Common myeloid progenitor, CD34-positive (primary cell): Measurements from ENCODE around the gene SLFN12.
"Not testable (repeated sequence)": the region's sequence is repeated elsewhere in the genome, so short reads cannot be mapped to it uniquely, and the experiment has no call there.

Source experiments
- CTCF ChIA-PET: fragments of 350-600 bp; sonication (Branson Sonifier 250); formaldehyde crosslinking; loops from one replicate; lab custom pipeline; 2021; ENCODE audit warnings: antibody characterized with exemption; lab: Charles Lee
- POLR2A ChIA-PET: fragments of 350-600 bp; sonication (Branson Sonifier 250); formaldehyde crosslinking; loops from one replicate; lab custom pipeline; 2021; ENCODE audit warnings: antibody characterized with exemption; lab: Charles Lee
- DNase-seq, 3 donors: peaks; one replicate each; pipeline versions ENCODE4 v3.0.0 to v3.0.0-alpha.2; 2013
- H3K27ac ChIP-seq, 2 experiments: 1 replicate in 1 of 2; 2 replicates in 1 of 2; pipeline ENCODE4 v1.7.0; 2013; ENCODE audit warnings: inconsistent platforms in 2 of 2, low read length in 2 of 2, mild to moderate bottlenecking in 2 of 2, low read depth in 1 of 2, moderate library complexity in 1 of 2; ENCODE audit not compliant: severe bottlenecking in 2 of 2, insufficient read depth in 1 of 2, poor library complexity in 1 of 2
- H3K27me3 ChIP-seq, 5 experiments: replicated peaks in 2 of 5; 1 replicate in 3 of 5; 2 replicates in 2 of 5; pipeline versions ENCODE4 v1.6.1 to v1.7.0; 2013; ENCODE audit warnings: low read length in 4 of 5, mild to moderate bottlenecking in 2 of 5, moderate library complexity in 2 of 5, inconsistent platforms in 1 of 5; ENCODE audit not compliant: insufficient read depth in 5 of 5, control insufficient read depth in 4 of 5
- H3K36me3 ChIP-seq, 4 experiments: 1 replicate in 2 of 4; 2 replicates in 2 of 4; pipeline versions ENCODE4 v1.6.1 to v1.7.0; 2013; ENCODE audit warnings: low read length in 3 of 4, control low read depth in 1 of 4, mild to moderate bottlenecking in 1 of 4; ENCODE audit not compliant: control insufficient read depth in 4 of 4, insufficient read depth in 4 of 4
- H3K4me1 ChIP-seq, 4 experiments: 1 replicate in 3 of 4; 2 replicates in 1 of 4; pipeline versions ENCODE4 v1.6.1 to v1.7.1; 2013; ENCODE audit warnings: low read length in 3 of 4, mild to moderate bottlenecking in 3 of 4, control low read depth in 1 of 4, inconsistent platforms in 1 of 4, moderate library complexity in 1 of 4; ENCODE audit not compliant: control insufficient read depth in 4 of 4, insufficient read depth in 4 of 4; ENCODE audit errors: control extremely low read depth in 1 of 4
- H3K4me3 ChIP-seq, 7 experiments: 1 replicate in 4 of 7; 2 replicates in 3 of 7; pipeline versions ENCODE4 v1.5.1 to v1.7.0; 2013; ENCODE audit warnings: mild to moderate bottlenecking in 7 of 7, low read length in 6 of 7, moderate library complexity in 6 of 7, inconsistent platforms in 2 of 7, low read depth in 2 of 7, control low read depth in 1 of 7; ENCODE audit not compliant: insufficient read depth in 4 of 7, control insufficient read depth in 1 of 7; ENCODE audit errors: extremely low read depth in 1 of 7
- H3K9me3 ChIP-seq, 5 experiments: 1 replicate in 4 of 5; 2 replicates in 1 of 5; pipeline versions ENCODE4 v1.6.1 to v1.7.1; 2013; ENCODE audit warnings: low read length in 4 of 5, mild to moderate bottlenecking in 2 of 5, inconsistent platforms in 1 of 5, low read depth in 1 of 5, moderate library complexity in 1 of 5; ENCODE audit not compliant: control insufficient read depth in 4 of 5, insufficient read depth in 2 of 5; ENCODE audit errors: control extremely low read depth in 1 of 5
- WGBS: methylation state at CpG from one replicate; pipeline ENCODE4 v1.1.5; 2013; ENCODE audit not compliant: insufficient coverage; 5-methylcytosine and 5-hydroxymethylcytosine counted together

The SLFN12 gene

GRCh38 chr17:35393783-35394182 is 38.5 kb downstream of the SLFN12 start:
- POLR2A ChIA-PET: not testable (repeated sequence)

GRCh38 chr17:35390663-35391062 is 41.6 kb downstream of the SLFN12 start:
- no peaks in the 10 kb centered on the region for H3K9me3 ChIP-seq
- H3K36me3 ChIP-seq: no peaks in the 10 kb centered on the region
- CTCF ChIA-PET: no interaction called here
- H3K27ac ChIP-seq: no peak overlapping the region
- H3K27me3 ChIP-seq: no peaks in the 10 kb centered on the region
- POLR2A ChIA-PET: no interaction called here
- H3K4me1 ChIP-seq: peaks cover 0 to 19% (median 2%) of the 10 kb centered on the region in 4 experiments
- WGBS: 40% methylated on average over 1 of the region's 2 CpGs
- peak in 2 of 3 donors; percentile 43 to 46 for DNase-seq
- H3K4me3 ChIP-seq: peak overlapping the region in 1 of 7 experiments; percentile 8

More at GRCh38 chr17:35393783-35394182, 38.5 kb downstream of the SLFN12 start:
- H3K27ac ChIP-seq, H3K9me3 ChIP-seq, H3K27me3 ChIP-seq, CTCF ChIA-PET, H3K36me3 ChIP-seq, DNase-seq, H3K4me3 ChIP-seq: not testable (repeated sequence)
- H3K4me1 ChIP-seq: peaks cover 0 to 19% (median 2%) of the 10 kb centered on the region in 4 experiments
- WGBS: 92% methylated on average over 3 of the region's 13 CpGs

- WGBS: 100% methylated on average over 1 of the region's 2 CpGs
- ChIA-PET POLR2A (no interaction called here), CTCF (interaction anchor here (1.2 kb wide), 1 partner anchor 9 kb away, joined by 4 read pairs; no protein-coding TSS in a partner anchor)
- Histone ChIP-seq H3K4me1 (peaks cover 0 to 19% (median 2%) of the 10 kb centered on the region in 4 experiments), H3K9me3 (no peaks in the 10 kb centered on the region), H3K27ac (no peak overlapping the region), H3K4me3 (no peak overlapping the region), H3K27me3 (no peaks in the 10 kb centered on the region), H3K36me3 (no peaks in the 10 kb centered on the region)
- DNase-seq: no peak
Measured at GRCh38 chr17:35390156-35390555, 42.1 kb downstream of the SLFN12 start.

GRCh38 chr17:35387496-35387895 is 44.8 kb downstream of the SLFN12 start:
- H3K9me3 ChIP-seq: no peaks in the 10 kb centered on the region
- H3K4me1 ChIP-seq: peaks cover 0 to 19% (median 2%) of the 10 kb centered on the region in 4 experiments
- no peaks in the 10 kb centered on the region for H3K27me3 ChIP-seq
- ChIA-PET POLR2A (no interaction called here), CTCF (no interaction called here)
- H3K4me3 ChIP-seq: no peak overlapping the region
- H3K36me3 ChIP-seq: no peaks in the 10 kb centered on the region
- no peak overlapping the region for H3K27ac ChIP-seq
- no peak for DNase-seq

GRCh38 chr17:35377706-35378105 is 54.6 kb downstream of the SLFN12 start:
- no CpG with 5 or more reads among the region's 3 CpGs for WGBS
- no peaks in the 10 kb centered on the region for H3K36me3 ChIP-seq
- CTCF ChIA-PET: no interaction called here
- POLR2A ChIA-PET: no interaction called here
- H3K4me1 ChIP-seq: peaks cover 1 to 28% (median 12%) of the 10 kb centered on the region in 4 experiments
- no peak overlapping the region for H3K4me3 ChIP-seq
- H3K9me3 ChIP-seq: no peaks in the 10 kb centered on the region
- H3K27me3 ChIP-seq: no peaks in the 10 kb centered on the region
- no peak for DNase-seq
- H3K27ac ChIP-seq: no peak overlapping the region

- WGBS: 100% methylated on average over 2 of the region's 2 CpGs
Measured at GRCh38 chr17:35377068-35377467, 55.2 kb downstream of the SLFN12 start.

GRCh38 chr17:35376245-35376644 is 56.1 kb downstream of the SLFN12 start:
- Histone ChIP-seq H3K27me3 (no peaks in the 10 kb centered on the region), H3K9me3 (no peaks in the 10 kb centered on the region), H3K4me1 (peaks cover 10 to 34% (median 21%) of the 10 kb centered on the region in 4 experiments), H3K27ac (no peak overlapping the region), H3K36me3 (no peaks in the 10 kb centered on the region), H3K4me3 (no peak overlapping the region)
- ChIA-PET POLR2A (no interaction called here), CTCF (no interaction called here)
- 31% methylated on average over 1 of the region's 1 CpG for WGBS
- peak; percentile 14 to 38 (median 33) for DNase-seq

More at GRCh38 chr17:35377068-35377467, 55.2 kb downstream of the SLFN12 start:
- no peak for DNase-seq
- H3K4me3 ChIP-seq: no peak overlapping the region
- no peaks in the 10 kb centered on the region for H3K36me3 ChIP-seq
- CTCF ChIA-PET: no interaction called here
- no peaks in the 10 kb centered on the region for H3K27me3 ChIP-seq
- H3K27ac ChIP-seq: no peak overlapping the region
- POLR2A ChIA-PET: no interaction called here
- H3K4me1 ChIP-seq: peaks cover 8 to 31% (median 18%) of the 10 kb centered on the region in 4 experiments
- H3K9me3 ChIP-seq: no peaks in the 10 kb centered on the region
